HEK293 (cell line): ENCODE measurements around the gene WNT7A.

Experiments used
- CTCF ChIA-PET: fragments of 350-600 bp; formaldehyde crosslinking; extraction: SDS; loops from one replicate; lab custom pipeline; 2021; ENCODE audit warnings: antibody characterized with exemption; lab: Yijun Ruan, JAX
- POLR2A ChIA-PET: fragments of 300-600 bp; formaldehyde crosslinking; extraction: SDS; loops from one replicate; lab custom pipeline; 2020; ENCODE audit warnings: antibody characterized with exemption, inconsistent platforms; lab: Yijun Ruan, JAX
- H3K27ac ChIP-seq: fragments of 200-500 bp; sonication (Bioruptor generic); 2 replicates; pipeline ENCODE4 v1.5.1; 2014; ENCODE audit warnings: low read depth, low read length, control low read depth, inconsistent platforms; ENCODE audit errors: extremely low read depth
- H3K36me3 ChIP-seq, 2 experiments: fragments of 200-500 bp in 1 of 2; sonication (Bioruptor generic) in 1 of 2; 1 replicate in 1 of 2; 2 replicates in 1 of 2; pipeline ENCODE4 v1.5.1; 2014 to 2017; ENCODE audit warnings: inconsistent platforms in 2 of 2, low read length in 2 of 2; ENCODE audit not compliant: control insufficient read depth in 2 of 2, insufficient read depth in 1 of 2
- H3K4me1 ChIP-seq: fragments of 200-500 bp; sonication (Bioruptor generic); 2 replicates; pipeline ENCODE4 v1.5.1; 2014; ENCODE audit warnings: mild to moderate bottlenecking, low read length, inconsistent platforms; ENCODE audit not compliant: control insufficient read depth, insufficient read depth
- H3K4me3 ChIP-seq: 2 replicates; pipeline ENCODE4 v1.5.1; 2011; ENCODE audit warnings: low read depth, mild to moderate bottlenecking, control low read depth, low read length, moderate library complexity
- H3K9me3 ChIP-seq: fragments of 200-500 bp; sonication (Bioruptor generic); 2 replicates; pipeline ENCODE4 v1.5.1; 2014; ENCODE audit warnings: low read depth, low read length, inconsistent platforms; ENCODE audit not compliant: control insufficient read depth, insufficient read depth
- GLI2 ChIP-seq: fragments of 450-650 bp; formaldehyde crosslinking; IDR thresholded peaks from 2 replicates; pipeline ENCODE4; 2017; ENCODE audit warnings: missing biosample characterization, missing genetic modification characterization, low read depth, borderline replicate concordance
- GLIS2 ChIP-seq: fragments of 450-650 bp; formaldehyde crosslinking; IDR thresholded peaks from 2 replicates; pipeline ENCODE4 v1.5.1; 2016; ENCODE audit warnings: missing biosample characterization, missing genetic modification characterization
- HOXA7 ChIP-seq: sonication (generic); formaldehyde crosslinking; IDR thresholded peaks from 2 replicates; pipeline ENCODE4 v1.8.1; 2022; ENCODE audit warnings: missing genetic modification reagents, borderline replicate concordance
- HOXD13 ChIP-seq: sonication (generic); formaldehyde crosslinking; IDR thresholded peaks from 2 replicates; pipeline ENCODE4 v1.8.0; 2022; ENCODE audit warnings: missing genetic modification reagents, borderline replicate concordance
- PRDM6 ChIP-seq: fragments of 450-650 bp; formaldehyde crosslinking; IDR thresholded peaks from 2 replicates; pipeline ENCODE4 v1.5.1; 2017; ENCODE audit warnings: missing biosample characterization, missing genetic modification characterization
- REST ChIP-seq: fragments of 450-650 bp; formaldehyde crosslinking; IDR thresholded peaks from 2 replicates; pipeline ENCODE4 v1.5.1; 2016; ENCODE audit warnings: missing biosample characterization, missing genetic modification characterization
- ZFHX2 ChIP-seq: fragments of 450-650 bp; formaldehyde crosslinking; conservative IDR thresholded peaks from 2 replicates; pipeline ENCODE4 v1.5.1; 2016; ENCODE audit warnings: missing biosample characterization, missing genetic modification characterization
- ZFP3 ChIP-seq: fragments of 450-650 bp; formaldehyde crosslinking; IDR thresholded peaks from 2 replicates; pipeline ENCODE4 v1.5.1; 2016; ENCODE audit warnings: low read depth, missing biosample characterization, missing genetic modification characterization
- ZNF138 ChIP-seq: fragments of 450-650 bp; formaldehyde crosslinking; IDR thresholded peaks from 2 replicates; pipeline ENCODE4 v1.5.1; 2016; ENCODE audit warnings: missing biosample characterization, missing genetic modification characterization, borderline replicate concordance
- ZNF157 ChIP-seq: fragments of 450-650 bp; formaldehyde crosslinking; IDR thresholded peaks from 2 replicates; pipeline ENCODE4 v1.5.1; 2016; ENCODE audit warnings: missing biosample characterization, missing genetic modification characterization
- ZNF202 ChIP-seq: fragments of 450-650 bp; formaldehyde crosslinking; IDR thresholded peaks from 2 replicates; pipeline ENCODE4 v1.5.1; 2016; ENCODE audit warnings: missing biosample characterization, missing genetic modification characterization, borderline replicate concordance
- ZNF214 ChIP-seq: fragments of 450-650 bp; formaldehyde crosslinking; IDR thresholded peaks from 2 replicates; pipeline ENCODE4 v1.5.1; 2017; ENCODE audit warnings: missing biosample characterization, mild to moderate bottlenecking, missing genetic modification characterization, borderline replicate concordance
- ZNF266 ChIP-seq: fragments of 450-650 bp; formaldehyde crosslinking; IDR thresholded peaks from 2 replicates; pipeline ENCODE4 v1.5.1; 2016; ENCODE audit warnings: missing biosample characterization, missing genetic modification characterization, low read depth
- ZNF335 ChIP-seq: fragments of 450-650 bp; formaldehyde crosslinking; conservative IDR thresholded peaks from 2 replicates; pipeline ENCODE4 v1.5.1; 2016; ENCODE audit warnings: missing biosample characterization, missing genetic modification characterization
- ZNF341 ChIP-seq: fragments of 450-650 bp; formaldehyde crosslinking; IDR thresholded peaks from 2 replicates; pipeline ENCODE4; 2016; ENCODE audit warnings: low read depth, missing biosample characterization, missing genetic modification characterization
- ZNF501 ChIP-seq: fragments of 450-650 bp; formaldehyde crosslinking; IDR thresholded peaks from 2 replicates; pipeline ENCODE4 v1.5.1; 2016; ENCODE audit warnings: missing biosample characterization, missing genetic modification characterization
- ZNF510 ChIP-seq: fragments of 450-650 bp; formaldehyde crosslinking; IDR thresholded peaks from 2 replicates; pipeline ENCODE4 v1.5.1; 2018; ENCODE audit warnings: mild to moderate bottlenecking, missing genetic modification characterization, missing biosample characterization; ENCODE audit not compliant: insufficient replicate concordance
- ZNF514 ChIP-seq: fragments of 450-650 bp; formaldehyde crosslinking; IDR thresholded peaks from 2 replicates; pipeline ENCODE4 v1.5.1; 2016; ENCODE audit warnings: missing biosample characterization, missing genetic modification characterization
- ZNF544 ChIP-seq: fragments of 450-650 bp; formaldehyde crosslinking; IDR thresholded peaks from 2 replicates; pipeline ENCODE4 v1.5.0; 2017; ENCODE audit warnings: missing biosample characterization, missing genetic modification characterization
- ZNF549 ChIP-seq: fragments of 450-650 bp; IDR thresholded peaks from 2 replicates; pipeline ENCODE4 v1.5.1; 2018; ENCODE audit warnings: missing biosample characterization, missing genetic modification characterization, mild to moderate bottlenecking, inconsistent platforms, moderate library complexity
- ZNF629 ChIP-seq: fragments of 450-650 bp; formaldehyde crosslinking; IDR thresholded peaks from 2 replicates; pipeline ENCODE4 v1.5.1; 2017; ENCODE audit warnings: missing biosample characterization, missing genetic modification characterization
- ZNF658 ChIP-seq: fragments of 450-650 bp; formaldehyde crosslinking; IDR thresholded peaks from 2 replicates; pipeline ENCODE4; 2016; ENCODE audit warnings: missing biosample characterization, missing genetic modification characterization
- ZNF707 ChIP-seq: fragments of 450-650 bp; formaldehyde crosslinking; IDR thresholded peaks from 2 replicates; pipeline ENCODE4 v1.5.1; 2016; ENCODE audit warnings: missing biosample characterization, missing genetic modification characterization
- ZNF776 ChIP-seq: fragments of 450-650 bp; formaldehyde crosslinking; IDR thresholded peaks from 2 replicates; pipeline ENCODE4 v1.5.0; 2017; ENCODE audit warnings: missing biosample characterization, missing genetic modification characterization, borderline replicate concordance
- ZNF791 ChIP-seq: fragments of 450-650 bp; formaldehyde crosslinking; IDR thresholded peaks from 2 replicates; pipeline ENCODE4 v1.5.1; 2016; ENCODE audit warnings: missing biosample characterization, missing genetic modification characterization
- ZSCAN18 ChIP-seq: fragments of 450-650 bp; formaldehyde crosslinking; IDR thresholded peaks from 2 replicates; pipeline ENCODE4 v1.5.1; 2016; ENCODE audit warnings: missing biosample characterization, missing genetic modification characterization

WNT7A gene

GRCh38 chr3:13796701-13797460 is 83.0 kb downstream of the WNT7A start:
- Histone ChIP-seq H3K9me3 (no peaks in the 10 kb centered on the region), H3K27ac (no peak overlapping the region), H3K4me1 (no peaks in the 10 kb centered on the region)
- CTCF ChIA-PET: no interaction called here
- TF ChIP-seq PRDM6 (tag by site-specific recombination): no peak
- TF ChIP-seq ZNF776 (tag by site-specific recombination): no peak
- TF ChIP-seq ZNF157 (tag by site-specific recombination): no peak
- TF ChIP-seq ZNF335: no peak
- TF ChIP-seq ZNF266 (tag by site-specific recombination): no peak
- TF ChIP-seq HOXD13 (CRISPR knock-in tag): no peak
- TF ChIP-seq ZNF501 (tag by site-specific recombination): no peak
- TF ChIP-seq HOXA7 (CRISPR knock-in tag): no peak
- TF ChIP-seq GLIS2 (tag by site-specific recombination): no peak
- TF ChIP-seq ZNF214 (tag by site-specific recombination): no peak
- TF ChIP-seq, all 188 proteins: peak for 0
- POLR2A ChIA-PET: no interaction called here
- H3K4me3 ChIP-seq: no peak overlapping the region
- no peaks in the 10 kb centered on the region for H3K36me3 ChIP-seq

GRCh38 chr3:13795816-13796215 is 84.1 kb downstream of the WNT7A start:
- Histone ChIP-seq H3K4me3 (no peak overlapping the region), H3K36me3 (no peaks in the 10 kb centered on the region), H3K27ac (no peak overlapping the region), H3K4me1 (no peaks in the 10 kb centered on the region), H3K9me3 (no peaks in the 10 kb centered on the region)
- CTCF ChIA-PET: interaction anchor here (0.8 kb wide), 1 partner anchor 138 kb away, joined by 3 read pairs; no protein-coding TSS in a partner anchor
- POLR2A ChIA-PET: no interaction called here
- TF ChIP-seq ZNF544 (tag by site-specific recombination) (no peak), ZNF629 (no peak), ZFHX2 (tag by site-specific recombination) (no peak), ZNF658 (tag by site-specific recombination) (no peak), ZNF138 (tag by site-specific recombination) (no peak), GLI2 (tag by site-specific recombination) (no peak), ZNF514 (tag by site-specific recombination) (no peak), ZNF791 (tag by site-specific recombination) (no peak), ZNF549 (tag by site-specific recombination) (no peak)

GRCh38 chr3:13794322-13794721 is 85.5 kb downstream of the WNT7A start:
- Histone ChIP-seq H3K27ac (no peak overlapping the region), H3K4me1 (no peaks in the 10 kb centered on the region), H3K4me3 (no peak overlapping the region), H3K9me3 (no peaks in the 10 kb centered on the region), H3K36me3 (no peaks in the 10 kb centered on the region)
- POLR2A ChIA-PET: no interaction called here
- CTCF ChIA-PET: interaction anchor here (0.6 kb wide), 1 partner anchor 354 kb away, joined by 3 read pairs; no protein-coding TSS in a partner anchor
- TF ChIP-seq ZNF202 (tag by site-specific recombination) (no peak), ZNF341 (tag by site-specific recombination) (no peak), REST (tag by site-specific recombination) (no peak), ZNF658 (tag by site-specific recombination) (no peak), ZSCAN18 (tag by site-specific recombination) (no peak), ZNF510 (tag by site-specific recombination) (no peak), ZNF629 (no peak), HOXD13 (CRISPR knock-in tag) (no peak), ZNF707 (tag by site-specific recombination) (no peak), ZFP3 (tag by site-specific recombination) (no peak)
